ENCODE results near the gene CDNF.
"Not testable (repeated sequence)": the region's sequence is repeated elsewhere in the genome, so short reads cannot be mapped to it uniquely, and the experiment has no call there.

CDNF gene

DNA sequence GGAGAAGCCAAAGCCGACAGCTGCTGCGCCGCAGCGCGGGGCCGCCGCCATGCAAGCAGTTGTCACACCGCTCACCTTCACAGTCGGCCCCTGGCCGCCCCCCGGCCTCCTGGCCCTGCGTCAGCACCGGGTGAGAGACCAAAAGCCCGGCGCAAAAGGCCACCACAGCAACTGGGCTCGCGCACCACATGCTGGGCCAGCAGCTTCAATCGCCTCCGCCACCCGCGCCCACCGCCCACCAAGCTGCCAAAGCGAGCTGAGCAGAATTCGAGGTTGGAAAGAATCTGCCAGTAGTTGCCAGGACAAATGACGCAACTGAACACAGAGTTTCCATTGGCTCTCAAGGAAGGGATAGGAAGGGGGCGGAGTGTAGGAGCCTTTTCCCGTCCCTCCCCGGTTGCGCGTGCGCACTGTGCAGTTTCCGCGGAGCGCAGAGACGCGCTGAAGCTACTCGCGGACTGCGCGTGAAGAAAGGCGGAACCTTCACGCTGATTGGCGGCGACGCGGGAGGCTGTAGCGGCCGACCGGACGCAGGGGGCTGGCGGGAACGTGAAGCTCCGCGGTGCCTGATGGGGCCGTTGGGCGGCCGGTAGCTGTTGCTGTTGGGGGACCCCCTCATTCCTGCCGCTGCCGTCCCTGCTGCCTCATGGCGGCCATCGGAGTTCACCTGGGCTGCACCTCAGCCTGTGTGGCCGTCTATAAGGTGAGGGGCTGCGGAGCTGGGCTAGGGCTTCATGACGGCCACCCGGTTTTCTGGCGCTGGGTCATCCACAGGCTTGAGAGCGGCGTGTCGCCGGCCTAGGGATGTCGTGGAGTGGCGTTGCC is at the start of gene CDNF, which contains the start of the genes HSPA14 and MSANTD7:
CDNF (minus strand) TSS at position 281 of the 825 bp plus-strand sequence; CDS start at position 190, 91 bp downstream.
HSPA14 (plus strand) TSS at position 550 of the 825 bp plus-strand sequence; CDS start at position 647, 97 bp downstream.
MSANTD7 (plus strand) TSS at position 550 of the 825 bp plus-strand sequence. CDS start 3,979 bp downstream, outside the sequence.
- Mint-ChIP-seq H3K9me3 (no peaks in the 10 kb centered on the region), H3K4me3 (peak within 1 kb of the TSS; percentile 96), H3K27ac (peak within 1 kb of the TSS; percentile 93), H3K36me3 (ENCODE audit: low read depth) (peaks cover 47% of the 10 kb centered on the region), H3K27me3 (no peaks in the 10 kb centered on the region), H3K4me1 (ENCODE audit: low read depth) (peaks cover 24% of the 10 kb centered on the region)

DNA sequence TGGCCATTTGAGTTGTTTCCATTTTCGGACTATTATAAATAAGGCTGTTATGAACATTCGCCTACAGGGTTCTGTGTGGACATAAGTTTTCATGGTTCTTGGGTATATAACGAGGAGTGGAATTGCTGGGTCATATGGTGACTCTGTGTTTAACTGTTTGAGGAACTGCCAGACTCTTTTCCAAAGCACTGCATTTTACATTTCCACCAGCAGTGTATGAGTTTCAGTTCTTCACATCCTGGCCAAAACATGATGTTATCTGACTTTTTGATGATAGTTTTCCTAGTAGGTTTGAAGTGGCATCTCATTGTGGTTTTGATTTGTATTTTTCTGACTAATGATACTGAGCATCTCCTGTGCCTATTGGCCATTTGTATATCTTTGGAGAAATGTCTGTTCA is 46.2 kb upstream of the CDNF start:
- Mint-ChIP-seq H3K27me3 (no peaks in the 10 kb centered on the region), H3K27ac (no peak overlapping the region), H3K36me3 (ENCODE audit: low read depth) (peaks cover 29% of the 10 kb centered on the region), H3K4me1 (ENCODE audit: low read depth) (peaks cover 34% of the 10 kb centered on the region), H3K9me3 (no peaks in the 10 kb centered on the region), H3K4me3 (no peak overlapping the region)

- Mint-ChIP-seq H3K27me3 (no peaks in the 10 kb centered on the region), H3K27ac (peak overlapping the region; percentile 85), H3K4me3 (peak overlapping the region; percentile 95), H3K36me3 (ENCODE audit: low read depth) (peaks cover 29% of the 10 kb centered on the region), H3K4me1 (ENCODE audit: low read depth) (peaks cover 50% of the 10 kb centered on the region), H3K9me3 (no peaks in the 10 kb centered on the region)
Observed at GRCh38 chr10:14880229-14880628, 42.4 kb upstream of the CDNF start.

- Mint-ChIP-seq H3K27ac (peak overlapping the region; percentile 85), H3K9me3 (no peaks in the 10 kb centered on the region), H3K4me3 (peak overlapping the region; percentile 95), H3K36me3 (ENCODE audit: low read depth) (peaks cover 29% of the 10 kb centered on the region), H3K4me1 (ENCODE audit: low read depth) (peaks cover 50% of the 10 kb centered on the region), H3K27me3 (no peaks in the 10 kb centered on the region)
Observed at GRCh38 chr10:14879928-14880193, 42.0 kb upstream of the CDNF start.

GRCh38 chr10:14879124-14879927 is 41.5 kb upstream of the CDNF start:
- Mint-ChIP-seq H3K27ac (peak overlapping the region; percentile 85), H3K9me3 (no peaks in the 10 kb centered on the region), H3K36me3 (ENCODE audit: low read depth) (peaks cover 29% of the 10 kb centered on the region), H3K27me3 (no peaks in the 10 kb centered on the region), H3K4me3 (peak overlapping the region; percentile 95), H3K4me1 (ENCODE audit: low read depth) (peaks cover 50% of the 10 kb centered on the region)

DNA sequence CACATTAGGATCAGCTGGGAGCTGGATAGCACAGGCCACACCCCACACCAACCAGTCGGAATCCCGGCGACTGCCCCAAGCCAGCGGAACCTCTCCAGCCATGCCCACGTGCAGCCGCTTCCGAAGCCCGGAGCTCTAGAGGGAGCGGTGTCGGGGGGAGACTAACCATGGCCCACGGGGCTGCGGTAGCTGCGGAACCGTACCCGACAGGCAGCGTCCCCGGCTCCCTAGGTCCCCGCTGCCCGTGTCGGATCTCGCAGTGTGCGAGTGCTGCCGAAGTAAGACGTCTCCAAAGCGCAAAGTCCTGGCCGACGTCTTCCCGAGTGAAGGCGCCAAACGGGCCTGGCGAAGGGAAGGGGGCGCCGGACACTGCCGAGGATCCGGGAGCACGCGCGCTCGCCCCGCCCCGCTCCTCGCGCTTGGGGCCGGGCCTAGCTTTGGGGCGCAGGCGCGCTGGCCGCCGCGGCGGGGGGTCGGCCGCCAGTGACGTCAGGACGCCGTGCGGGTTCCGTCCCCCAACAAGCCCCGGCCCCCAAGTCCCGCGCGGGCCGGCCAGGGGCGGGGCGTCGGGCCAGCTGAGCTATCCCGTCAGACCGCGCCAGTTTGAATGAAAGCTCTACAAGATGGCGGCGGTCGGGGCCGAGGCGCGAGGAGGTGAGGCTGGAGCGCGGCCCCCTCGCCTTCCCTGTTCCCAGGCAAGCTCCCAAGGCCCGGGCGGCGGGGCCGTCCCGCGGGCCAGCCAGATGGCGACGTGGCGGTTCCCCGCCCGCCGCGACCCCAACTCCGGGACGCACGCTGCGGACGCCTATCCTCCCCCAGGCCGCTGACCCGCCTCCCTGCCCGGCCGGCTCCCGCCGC is 40.7 kb upstream of the CDNF start, which contains the start of gene SUV39H2:
SUV39H2 (plus strand) TSS at position 601 of the 858 bp plus-strand sequence; CDS start at position 624, 23 bp downstream.
- no peaks in the 10 kb centered on the region for H3K9me3 Mint-ChIP-seq
- peaks cover 50% of the 10 kb centered on the region for H3K4me1 Mint-ChIP-seq (ENCODE audit: low read depth)
- H3K36me3 Mint-ChIP-seq (ENCODE audit: low read depth) = peaks cover 29% of the 10 kb centered on the region
- no peaks in the 10 kb centered on the region for H3K27me3 Mint-ChIP-seq
- peak within 1 kb of the TSS; percentile 95 for H3K4me3 Mint-ChIP-seq
- peak within 1 kb of the TSS; percentile 92 for H3K27ac Mint-ChIP-seq

DNA sequence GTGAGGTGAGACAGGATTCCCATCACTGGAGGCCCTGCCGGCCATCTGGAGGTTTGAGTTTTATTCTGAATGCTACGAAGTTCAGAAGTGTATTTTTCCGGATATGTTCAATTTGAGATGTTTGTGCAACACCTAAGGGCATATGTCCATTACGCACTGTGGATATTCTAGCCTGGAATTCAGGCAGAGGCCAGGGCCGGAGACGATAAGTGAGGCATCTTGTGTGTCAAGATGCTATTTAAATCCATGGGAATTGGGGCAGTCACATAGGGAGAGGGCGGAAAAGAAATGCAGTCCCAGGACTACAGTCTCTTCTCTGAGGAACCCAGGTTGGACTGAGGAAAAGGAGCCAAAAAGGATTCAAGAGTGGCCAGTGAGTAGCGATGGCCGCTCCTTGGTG is 38.9 kb upstream of the CDNF start:
- Mint-ChIP-seq H3K9me3 (no peaks in the 10 kb centered on the region), H3K36me3 (ENCODE audit: low read depth) (peaks cover 14% of the 10 kb centered on the region), H3K27me3 (no peaks in the 10 kb centered on the region), H3K27ac (no peak overlapping the region), H3K4me3 (peak overlapping the region; percentile 95), H3K4me1 (ENCODE audit: low read depth) (peaks cover 37% of the 10 kb centered on the region)

DNA sequence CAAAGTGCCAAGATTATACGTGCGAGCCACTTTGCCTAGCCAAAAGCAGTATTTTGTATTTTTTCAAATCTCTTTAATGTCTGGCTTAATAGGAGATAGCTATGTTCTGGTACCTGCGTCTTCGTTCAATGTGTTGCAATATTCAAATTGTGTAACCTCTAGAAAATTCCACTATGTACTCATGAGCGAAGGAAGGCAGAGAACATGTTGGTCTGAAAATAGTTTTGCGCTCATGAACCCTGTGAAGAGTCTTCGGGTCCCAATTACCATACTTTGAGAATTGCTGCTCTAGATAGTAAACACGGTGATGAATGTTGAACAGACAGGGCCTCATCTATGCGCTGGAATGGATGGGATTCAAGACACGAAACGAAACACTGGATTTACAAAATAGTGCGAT is 38.1 kb upstream of the CDNF start:
- no peaks in the 10 kb centered on the region for H3K27me3 Mint-ChIP-seq
- H3K36me3 Mint-ChIP-seq (ENCODE audit: low read depth) = peaks cover 15% of the 10 kb centered on the region
- no peaks in the 10 kb centered on the region for H3K9me3 Mint-ChIP-seq
- H3K4me1 Mint-ChIP-seq (ENCODE audit: low read depth) = peaks cover 32% of the 10 kb centered on the region
- peak overlapping the region; percentile 8 for H3K27ac Mint-ChIP-seq
- H3K4me3 Mint-ChIP-seq = no peak overlapping the region

DNA sequence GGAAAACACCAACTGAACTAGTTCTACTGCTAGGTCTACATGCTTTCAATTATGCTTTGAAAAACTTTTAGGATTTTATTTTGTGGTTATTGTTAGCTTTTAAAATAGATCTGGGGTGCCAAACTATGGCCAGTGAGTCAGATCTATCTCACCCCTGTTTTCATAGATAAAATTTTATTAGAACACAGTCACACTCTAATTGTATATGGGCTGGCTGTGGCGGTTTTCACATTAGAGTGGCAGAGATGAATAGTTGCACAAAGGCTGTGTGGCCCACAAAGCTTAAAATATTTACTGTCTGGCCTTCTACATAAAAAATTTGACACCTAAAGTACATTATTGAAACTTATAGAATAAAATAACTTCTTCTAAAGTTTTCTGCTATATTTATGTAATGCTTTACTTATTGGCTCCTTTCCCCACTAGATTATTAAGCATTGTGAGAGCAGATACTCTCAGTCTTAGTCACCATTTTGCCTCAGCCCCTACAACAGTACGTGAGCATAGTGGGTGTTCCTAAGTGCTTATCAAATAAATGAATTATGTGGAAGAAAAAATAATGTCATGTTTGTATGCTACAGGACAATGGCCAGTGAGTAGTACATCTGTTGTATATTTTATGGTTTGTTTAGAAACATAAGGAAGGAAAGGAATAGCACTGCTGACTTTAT is 35.4 kb upstream of the CDNF start:
- no peaks in the 10 kb centered on the region for H3K9me3 Mint-ChIP-seq
- no peaks in the 10 kb centered on the region for H3K27me3 Mint-ChIP-seq
- H3K27ac Mint-ChIP-seq = no peak overlapping the region
- peaks cover 18% of the 10 kb centered on the region for H3K4me1 Mint-ChIP-seq (ENCODE audit: low read depth)
- peaks cover 30% of the 10 kb centered on the region for H3K36me3 Mint-ChIP-seq (ENCODE audit: low read depth)
- H3K4me3 Mint-ChIP-seq = no peak overlapping the region

- not testable (repeated sequence) for H3K27me3 Mint-ChIP-seq; H3K27ac Mint-ChIP-seq; H3K9me3 Mint-ChIP-seq; H3K4me3 Mint-ChIP-seq; H3K4me1 Mint-ChIP-seq (ENCODE audit: low read depth)
- H3K36me3 Mint-ChIP-seq (ENCODE audit: low read depth) = peaks cover 58% of the 10 kb centered on the region
Observed at GRCh38 chr10:14864871-14865270, 27.0 kb upstream of the CDNF start.

GRCh38 chr10:14864466-14864865 is 26.6 kb upstream of the CDNF start:
- not testable (repeated sequence) for H3K27ac Mint-ChIP-seq

GRCh38 chr10:14860791-14861190 is 23.0 kb upstream of the CDNF start:
- Mint-ChIP-seq H3K27ac (no peak overlapping the region), H3K36me3 (ENCODE audit: low read depth) (peaks cover 52% of the 10 kb centered on the region), H3K4me1 (ENCODE audit: low read depth) (no peaks in the 10 kb centered on the region), H3K9me3 (no peaks in the 10 kb centered on the region), H3K27me3 (no peaks in the 10 kb centered on the region), H3K4me3 (no peak overlapping the region)

More at GRCh38 chr10:14864466-14864865, 26.6 kb upstream of the CDNF start:
- not testable (repeated sequence) for H3K9me3 Mint-ChIP-seq; H3K27me3 Mint-ChIP-seq; H3K4me1 Mint-ChIP-seq (ENCODE audit: low read depth); H3K4me3 Mint-ChIP-seq
- H3K36me3 Mint-ChIP-seq (ENCODE audit: low read depth) = peaks cover 55% of the 10 kb centered on the region

DNA sequence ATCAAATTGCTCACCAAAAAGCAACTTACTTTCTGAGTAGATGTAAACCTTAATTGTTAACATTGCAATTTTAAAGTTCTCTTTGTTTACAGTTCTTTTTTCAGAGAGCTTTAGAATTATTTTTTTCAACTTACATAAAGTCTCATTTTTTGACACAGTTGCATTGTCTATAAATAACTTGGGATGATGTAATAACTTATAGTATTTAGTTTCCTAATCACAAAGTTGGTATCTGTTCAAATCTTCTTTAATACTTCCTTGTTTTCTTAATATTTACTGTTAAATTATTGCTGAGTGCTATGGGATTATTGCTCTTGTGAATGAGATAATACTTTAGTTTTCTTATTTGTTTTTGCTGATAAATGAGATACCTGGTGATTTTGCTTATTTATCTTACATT is 21.9 kb upstream of the CDNF start:
- Mint-ChIP-seq H3K4me1 (ENCODE audit: low read depth) (no peaks in the 10 kb centered on the region), H3K4me3 (no peak overlapping the region), H3K27ac (no peak overlapping the region), H3K9me3 (no peaks in the 10 kb centered on the region), H3K36me3 (ENCODE audit: low read depth) (peaks cover 60% of the 10 kb centered on the region), H3K27me3 (no peaks in the 10 kb centered on the region)

DNA sequence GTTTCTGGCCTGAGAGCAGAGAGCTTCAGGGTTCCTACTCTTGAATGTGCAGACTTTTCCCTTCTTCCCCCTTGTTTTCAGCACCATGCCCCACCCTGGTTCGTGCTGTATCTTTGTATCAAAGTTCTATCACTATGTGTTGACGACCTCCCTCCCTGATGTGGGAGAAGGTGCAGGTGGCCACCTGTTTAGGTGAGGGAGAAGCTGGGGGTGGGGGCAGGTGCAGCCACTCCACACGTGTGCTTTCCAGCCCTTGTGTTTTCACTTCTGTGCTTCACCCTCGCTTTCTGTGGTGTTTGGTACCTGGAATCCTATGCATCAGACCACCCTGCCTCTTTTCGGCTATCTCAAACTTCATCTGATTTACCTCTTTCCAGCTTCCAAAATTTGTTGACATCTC is 21.2 kb upstream of the CDNF start:
- Mint-ChIP-seq H3K27ac (no peak overlapping the region), H3K4me1 (ENCODE audit: low read depth) (no peaks in the 10 kb centered on the region), H3K36me3 (ENCODE audit: low read depth) (peaks cover 62% of the 10 kb centered on the region), H3K4me3 (no peak overlapping the region), H3K9me3 (no peaks in the 10 kb centered on the region), H3K27me3 (no peaks in the 10 kb centered on the region)

All from stimulated activated naive CD8-positive, alpha-beta T cell treated with anti-CD3 and anti-CD28 coated beads, Interleukin-15, Interleukin-2, amounts not matched to agents 100 ng/mL and 50 ng/mL, for 24 hours (primary cell).